ENCODE data around the gene CPNE4. TPM values are rescaled to one million over a fixed set of nuclear protein-coding genes. Genes with fewer than 3 reads are reported as not detected.

The CPNE4 gene
- total RNA-seq, 2 experiments from 2014 or later, result not detected

GRCh38 chr3:131717493-131717892 is 317.3 kb downstream of the CPNE4 start:
- Mint-ChIP-seq H3K36me3 (ENCODE audit: low read depth) (no peaks in the 10 kb centered on the region), H3K4me3 (no peak overlapping the region), H3K27me3 (no peaks in the 10 kb centered on the region), H3K27ac (no peak overlapping the region), H3K4me1 (peaks cover 4% of the 10 kb centered on the region), H3K9me3 (no peaks in the 10 kb centered on the region)
- POLR2A ChIA-PET, result no interaction called here
- DNase-seq, result no peak
- CTCF ChIA-PET, result no interaction called here

GRCh38 chr3:131716943-131717342 is 317.9 kb downstream of the CPNE4 start:
- Mint-ChIP-seq H3K27ac (no peak overlapping the region), H3K9me3 (no peaks in the 10 kb centered on the region), H3K36me3 (ENCODE audit: low read depth) (no peaks in the 10 kb centered on the region), H3K4me3 (no peak overlapping the region), H3K27me3 (no peaks in the 10 kb centered on the region), H3K4me1 (peaks cover 4% of the 10 kb centered on the region)
- ChIA-PET CTCF (no interaction called here), POLR2A (no interaction called here)
- DNase-seq, result no peak

GRCh38 chr3:131716007-131716406 is 318.8 kb downstream of the CPNE4 start:
- no peak overlapping the region for H3K27ac Mint-ChIP-seq
- no peak for DNase-seq
- ChIA-PET POLR2A (no interaction called here), CTCF (no interaction called here)
- peaks cover 4% of the 10 kb centered on the region for H3K4me1 Mint-ChIP-seq
- H3K27me3 Mint-ChIP-seq, result no peaks in the 10 kb centered on the region
- H3K36me3 Mint-ChIP-seq (ENCODE audit: low read depth), result no peaks in the 10 kb centered on the region
- H3K4me3 Mint-ChIP-seq, result no peak overlapping the region
- H3K9me3 Mint-ChIP-seq, result no peaks in the 10 kb centered on the region

GRCh38 chr3:131714585-131715220 is 320.1 kb downstream of the CPNE4 start:
- Mint-ChIP-seq H3K4me3 (no peak overlapping the region), H3K36me3 (ENCODE audit: low read depth) (no peaks in the 10 kb centered on the region), H3K27me3 (no peaks in the 10 kb centered on the region), H3K4me1 (peaks cover 4% of the 10 kb centered on the region), H3K9me3 (no peaks in the 10 kb centered on the region), H3K27ac (no peak overlapping the region)
- ChIA-PET CTCF (no interaction called here), POLR2A (no interaction called here)
- no peak for DNase-seq

- H3K27me3 Mint-ChIP-seq, result no peaks in the 10 kb centered on the region
- ChIA-PET CTCF (no interaction called here), POLR2A (no interaction called here)
- DNase-seq, result no peak
- no peak overlapping the region for H3K27ac Mint-ChIP-seq
- no peak overlapping the region for H3K4me3 Mint-ChIP-seq
- peaks cover 4% of the 10 kb centered on the region for H3K4me1 Mint-ChIP-seq
- H3K36me3 Mint-ChIP-seq (ENCODE audit: low read depth), result no peaks in the 10 kb centered on the region
- H3K9me3 Mint-ChIP-seq, result no peaks in the 10 kb centered on the region
Observed at GRCh38 chr3:131713416-131714123, 321.2 kb downstream of the CPNE4 start.

GRCh38 chr3:131712662-131713061 is 322.2 kb downstream of the CPNE4 start:
- no peak for DNase-seq
- no peaks in the 10 kb centered on the region for H3K9me3 Mint-ChIP-seq
- no peaks in the 10 kb centered on the region for H3K27me3 Mint-ChIP-seq
- no peaks in the 10 kb centered on the region for H3K36me3 Mint-ChIP-seq (ENCODE audit: low read depth)
- H3K4me3 Mint-ChIP-seq, result no peak overlapping the region
- no peak overlapping the region for H3K27ac Mint-ChIP-seq
- peaks cover 4% of the 10 kb centered on the region for H3K4me1 Mint-ChIP-seq
- CTCF ChIA-PET, result no interaction called here
- POLR2A ChIA-PET, result no interaction called here

GRCh38 chr3:131711114-131711768 is 323.6 kb downstream of the CPNE4 start:
- no peak overlapping the region for H3K27ac Mint-ChIP-seq
- no peaks in the 10 kb centered on the region for H3K9me3 Mint-ChIP-seq
- H3K4me1 Mint-ChIP-seq, result peaks cover 4% of the 10 kb centered on the region
- H3K27me3 Mint-ChIP-seq, result no peaks in the 10 kb centered on the region
- ChIA-PET CTCF (no interaction called here), POLR2A (no interaction called here)
- DNase-seq, result no peak
- H3K4me3 Mint-ChIP-seq, result no peak overlapping the region
- H3K36me3 Mint-ChIP-seq (ENCODE audit: low read depth), result no peaks in the 10 kb centered on the region

- no peak for DNase-seq
- no peak overlapping the region for H3K27ac Mint-ChIP-seq
- H3K27me3 Mint-ChIP-seq, result no peaks in the 10 kb centered on the region
- ChIA-PET CTCF (no interaction called here), POLR2A (no interaction called here)
- H3K4me3 Mint-ChIP-seq, result no peak overlapping the region
- no peaks in the 10 kb centered on the region for H3K4me1 Mint-ChIP-seq
- H3K36me3 Mint-ChIP-seq (ENCODE audit: low read depth), result no peaks in the 10 kb centered on the region
- H3K9me3 Mint-ChIP-seq, result no peaks in the 10 kb centered on the region
Observed at GRCh38 chr3:131708241-131708640, 326.6 kb downstream of the CPNE4 start.

GRCh38 chr3:131705558-131706051 is 329.2 kb downstream of the CPNE4 start:
- no peaks in the 10 kb centered on the region for H3K27me3 Mint-ChIP-seq
- H3K9me3 Mint-ChIP-seq, result no peaks in the 10 kb centered on the region
- no peaks in the 10 kb centered on the region for H3K4me1 Mint-ChIP-seq
- ChIA-PET CTCF (no interaction called here), POLR2A (no interaction called here)
- no peaks in the 10 kb centered on the region for H3K36me3 Mint-ChIP-seq (ENCODE audit: low read depth)
- H3K4me3 Mint-ChIP-seq, result no peak overlapping the region
- no peak overlapping the region for H3K27ac Mint-ChIP-seq
- no peak for DNase-seq

- CTCF ChIA-PET, result no interaction called here
- H3K4me3 Mint-ChIP-seq, result no peak overlapping the region
- no peaks in the 10 kb centered on the region for H3K27me3 Mint-ChIP-seq
Observed at GRCh38 chr3:131705099-131705498, 329.7 kb downstream of the CPNE4 start.

GRCh38 chr3:131704098-131704497 is 330.7 kb downstream of the CPNE4 start:
- CTCF ChIA-PET, result no interaction called here
- no peak for DNase-seq
- POLR2A ChIA-PET, result no interaction called here
- H3K4me1 Mint-ChIP-seq, result no peaks in the 10 kb centered on the region
- no peak overlapping the region for H3K27ac Mint-ChIP-seq
- H3K4me3 Mint-ChIP-seq, result no peak overlapping the region
- no peaks in the 10 kb centered on the region for H3K27me3 Mint-ChIP-seq
- no peaks in the 10 kb centered on the region for H3K9me3 Mint-ChIP-seq
- no peaks in the 10 kb centered on the region for H3K36me3 Mint-ChIP-seq (ENCODE audit: low read depth)

More at GRCh38 chr3:131705099-131705498, 329.7 kb downstream of the CPNE4 start:
- no peaks in the 10 kb centered on the region for H3K36me3 Mint-ChIP-seq (ENCODE audit: low read depth)
- no peaks in the 10 kb centered on the region for H3K4me1 Mint-ChIP-seq
- no peak overlapping the region for H3K27ac Mint-ChIP-seq
- POLR2A ChIA-PET, result no interaction called here
- no peaks in the 10 kb centered on the region for H3K9me3 Mint-ChIP-seq
- no peak for DNase-seq

GRCh38 chr3:131702146-131702545 is 332.7 kb downstream of the CPNE4 start:
- no peaks in the 10 kb centered on the region for H3K36me3 Mint-ChIP-seq (ENCODE audit: low read depth)
- no peaks in the 10 kb centered on the region for H3K4me1 Mint-ChIP-seq
- no peak overlapping the region for H3K27ac Mint-ChIP-seq
- H3K4me3 Mint-ChIP-seq, result no peak overlapping the region
- CTCF ChIA-PET, result no interaction called here
- no peak for DNase-seq
- H3K27me3 Mint-ChIP-seq, result peaks cover 2% of the 10 kb centered on the region
- no peaks in the 10 kb centered on the region for H3K9me3 Mint-ChIP-seq
- POLR2A ChIA-PET, result no interaction called here

GRCh38 chr3:131701153-131701770 is 333.6 kb downstream of the CPNE4 start:
- ChIA-PET POLR2A (no interaction called here), CTCF (no interaction called here)
- no peaks in the 10 kb centered on the region for H3K9me3 Mint-ChIP-seq
- H3K36me3 Mint-ChIP-seq (ENCODE audit: low read depth), result no peaks in the 10 kb centered on the region
- H3K4me3 Mint-ChIP-seq, result no peak overlapping the region
- H3K27me3 Mint-ChIP-seq, result peaks cover 2% of the 10 kb centered on the region
- H3K27ac Mint-ChIP-seq, result no peak overlapping the region
- H3K4me1 Mint-ChIP-seq, result no peaks in the 10 kb centered on the region
- no peak for DNase-seq
